Activated T-helper 1 cell treated with anti-CD3 and anti-CD28 coated beads, Interleukin-12 subunit alpha, Interleukin-12 subunit beta, Interleukin-2, Interleukin-4 antibody, amounts not matched to agents 30 ng/mL and 10 ng/mL and 1 ng/mL, durations not matched to agents 14 hours and 24 hours and 36 hours (primary cell): ENCODE measurements around the gene CDH23. TPM values are rescaled to one million over a fixed set of nuclear protein-coding genes. Genes with fewer than 3 reads are reported as not detected.

Experiments used
- DNase-seq: peaks from one replicate; pipeline ENCODE4 v3.0.0; 2021; ENCODE audit warnings: low spot score
- H3K27ac Mint-ChIP-seq: one replicate; pipeline ENCODE4 v1.8.0; 2021; ENCODE audit warnings: mild to moderate bottlenecking, mixed read lengths
- H3K27me3 Mint-ChIP-seq: one replicate; pipeline ENCODE4 v1.8.0; 2022; ENCODE audit warnings: mild to moderate bottlenecking, moderate library complexity, mixed read lengths; ENCODE audit not compliant: insufficient read depth
- H3K36me3 Mint-ChIP-seq: one replicate; pipeline ENCODE4 v1.8.0; 2021; ENCODE audit warnings: low read depth, mixed read lengths
- H3K4me1 Mint-ChIP-seq: one replicate; pipeline ENCODE4 v1.8.0; 2021; ENCODE audit warnings: low read depth, mixed read lengths
- H3K4me3 Mint-ChIP-seq: one replicate; pipeline ENCODE4 v1.8.0; 2021; ENCODE audit warnings: mild to moderate bottlenecking, moderate library complexity, mixed read lengths
- H3K9me3 Mint-ChIP-seq: one replicate; pipeline ENCODE4 v1.8.0; 2021; ENCODE audit warnings: mixed read lengths
- intact Hi-C: fragments of 100-400 bp; cut with micrococcal nuclease; formaldehyde crosslinking; loops from one replicate; pipeline ENCODE4 v1.15.1; 2024
- total RNA-seq: library from RNA; stranded (reverse); gene quantifications from 2 replicates; pipeline ENCODE4 v1.2.3, GENCODE V29; 2022

Gene CDH23
- total RNA-seq, 1 donor from 2014 or later = 0.57 TPM

- H3K4me1 Mint-ChIP-seq = no peaks in the 10 kb centered on the region
- H3K27me3 Mint-ChIP-seq = peaks cover 4% of the 10 kb centered on the region
- no peaks in the 10 kb centered on the region for H3K36me3 Mint-ChIP-seq
- no peak overlapping the region for H3K4me3 Mint-ChIP-seq
- no peaks in the 10 kb centered on the region for H3K9me3 Mint-ChIP-seq
- intact Hi-C loops = no loop called here
- no peak overlapping the region for H3K27ac Mint-ChIP-seq
- no peak for DNase-seq
These were observed 79.7 kb downstream of the CDH23 start for GRCh38 chr10:71476228-71477011.

GRCh38 chr10:71478173-71478572 lies 81.5 kb downstream of the CDH23 start:
- H3K4me1 Mint-ChIP-seq = no peaks in the 10 kb centered on the region

GRCh38 chr10:71478813-71479365 lies 82.2 kb downstream of the CDH23 start:
- Mint-ChIP-seq H3K36me3 (no peaks in the 10 kb centered on the region), H3K27me3 (peaks cover 5% of the 10 kb centered on the region), H3K4me3 (no peak overlapping the region), H3K9me3 (no peaks in the 10 kb centered on the region), H3K27ac (no peak overlapping the region), H3K4me1 (no peaks in the 10 kb centered on the region)
- DNase-seq = no peak
- intact Hi-C loops = no loop called here

More at GRCh38 chr10:71478173-71478572, 81.5 kb downstream of the CDH23 start:
- Mint-ChIP-seq H3K9me3 (no peaks in the 10 kb centered on the region), H3K36me3 (no peaks in the 10 kb centered on the region), H3K27me3 (peaks cover 5% of the 10 kb centered on the region), H3K27ac (no peak overlapping the region), H3K4me3 (no peak overlapping the region)
- intact Hi-C loops = no loop called here
- DNase-seq = no peak

GRCh38 chr10:71479831-71480230 lies 83.1 kb downstream of the CDH23 start:
- intact Hi-C loops = no loop called here
- Mint-ChIP-seq H3K4me3 (no peak overlapping the region), H3K36me3 (no peaks in the 10 kb centered on the region), H3K9me3 (no peaks in the 10 kb centered on the region), H3K27ac (no peak overlapping the region), H3K27me3 (peaks cover 5% of the 10 kb centered on the region), H3K4me1 (no peaks in the 10 kb centered on the region)
- DNase-seq = no peak

GRCh38 chr10:71480662-71481061 lies 83.9 kb downstream of the CDH23 start:
- Mint-ChIP-seq H3K27ac (no peak overlapping the region), H3K4me1 (no peaks in the 10 kb centered on the region), H3K36me3 (no peaks in the 10 kb centered on the region), H3K4me3 (no peak overlapping the region), H3K27me3 (peaks cover 5% of the 10 kb centered on the region), H3K9me3 (no peaks in the 10 kb centered on the region)
- intact Hi-C loops = no loop called here
- no peak for DNase-seq

- DNase-seq = no peak
- H3K36me3 Mint-ChIP-seq = no peaks in the 10 kb centered on the region
- H3K4me1 Mint-ChIP-seq = no peaks in the 10 kb centered on the region
- intact Hi-C loops = no loop called here
- H3K27ac Mint-ChIP-seq = no peak overlapping the region
- no peak overlapping the region for H3K4me3 Mint-ChIP-seq
- no peaks in the 10 kb centered on the region for H3K9me3 Mint-ChIP-seq
- peaks cover 5% of the 10 kb centered on the region for H3K27me3 Mint-ChIP-seq
These were observed 85.2 kb downstream of the CDH23 start for GRCh38 chr10:71481746-71482410.

GRCh38 chr10:71482620-71483019 lies 85.9 kb downstream of the CDH23 start:
- no peaks in the 10 kb centered on the region for H3K36me3 Mint-ChIP-seq
- no peaks in the 10 kb centered on the region for H3K4me1 Mint-ChIP-seq
- intact Hi-C loops = no loop called here
- H3K27ac Mint-ChIP-seq = no peak overlapping the region
- H3K9me3 Mint-ChIP-seq = no peaks in the 10 kb centered on the region
- no peak overlapping the region for H3K4me3 Mint-ChIP-seq
- no peak for DNase-seq
- H3K27me3 Mint-ChIP-seq = peaks cover 2% of the 10 kb centered on the region

GRCh38 chr10:71483135-71483534 lies 86.4 kb downstream of the CDH23 start:
- Mint-ChIP-seq H3K9me3 (no peaks in the 10 kb centered on the region), H3K27ac (no peak overlapping the region), H3K4me3 (no peak overlapping the region), H3K27me3 (peaks cover 2% of the 10 kb centered on the region), H3K4me1 (no peaks in the 10 kb centered on the region), H3K36me3 (no peaks in the 10 kb centered on the region)
- no peak for DNase-seq
- intact Hi-C loops = no loop called here

- no peak overlapping the region for H3K4me3 Mint-ChIP-seq
- no peaks in the 10 kb centered on the region for H3K4me1 Mint-ChIP-seq
- H3K9me3 Mint-ChIP-seq = peaks cover 3% of the 10 kb centered on the region
- H3K27ac Mint-ChIP-seq = no peak overlapping the region
- peaks cover 2% of the 10 kb centered on the region for H3K27me3 Mint-ChIP-seq
- no peaks in the 10 kb centered on the region for H3K36me3 Mint-ChIP-seq
- DNase-seq = no peak
- intact Hi-C loops = no loop called here
These were observed 87.4 kb downstream of the CDH23 start for GRCh38 chr10:71483885-71484751.

GRCh38 chr10:71486484-71487114 lies 89.9 kb downstream of the CDH23 start:
- H3K27ac Mint-ChIP-seq = no peak overlapping the region
- H3K4me1 Mint-ChIP-seq = no peaks in the 10 kb centered on the region
- no peak for DNase-seq
- intact Hi-C loops = loop anchor here (1.0 to 5.0 kb wide), 4 partner anchors 84 to 326 kb away; no protein-coding TSS in a partner anchor
- H3K36me3 Mint-ChIP-seq = no peaks in the 10 kb centered on the region
- H3K9me3 Mint-ChIP-seq = peaks cover 5% of the 10 kb centered on the region
- peaks cover 3% of the 10 kb centered on the region for H3K27me3 Mint-ChIP-seq
- no peak overlapping the region for H3K4me3 Mint-ChIP-seq

GRCh38 chr10:71487726-71488125 lies 91.0 kb downstream of the CDH23 start:
- Mint-ChIP-seq H3K27me3 (peaks cover 1% of the 10 kb centered on the region), H3K9me3 (peaks cover 5% of the 10 kb centered on the region), H3K4me1 (no peaks in the 10 kb centered on the region), H3K4me3 (no peak overlapping the region), H3K36me3 (no peaks in the 10 kb centered on the region), H3K27ac (no peak overlapping the region)
- no peak for DNase-seq
- intact Hi-C loops = loop anchor here (5.0 kb wide), 1 partner anchor 325 kb away; no protein-coding TSS in a partner anchor

- no peak overlapping the region for H3K4me3 Mint-ChIP-seq
- intact Hi-C loops = loop anchor here (5.0 kb wide), 1 partner anchor 323 kb away; no protein-coding TSS in a partner anchor
- peaks cover 5% of the 10 kb centered on the region for H3K9me3 Mint-ChIP-seq
- H3K27me3 Mint-ChIP-seq = peaks cover 1% of the 10 kb centered on the region
- DNase-seq = no peak
- H3K36me3 Mint-ChIP-seq = no peaks in the 10 kb centered on the region
- H3K27ac Mint-ChIP-seq = no peak overlapping the region
- peaks cover 3% of the 10 kb centered on the region for H3K4me1 Mint-ChIP-seq
These were observed 92.4 kb downstream of the CDH23 start for GRCh38 chr10:71489077-71489476.
